Tracheal epithelial cell (primary cell): ENCODE measurements around the gene HPSE. TPM values are rescaled to one million over a fixed set of nuclear protein-coding genes. Genes with fewer than 3 reads are reported as not detected.

Source experiments
- total RNA-seq: library from RNA; depleted of rRNA; stranded (reverse); fragments of >200 nt; gene quantifications from 2 replicates; pipeline ENCODE4 v1.2.1, GENCODE V29; 2014

Gene HPSE
- 0.72 and 3.0 TPM in 2 replicates for total RNA-seq

DNA sequence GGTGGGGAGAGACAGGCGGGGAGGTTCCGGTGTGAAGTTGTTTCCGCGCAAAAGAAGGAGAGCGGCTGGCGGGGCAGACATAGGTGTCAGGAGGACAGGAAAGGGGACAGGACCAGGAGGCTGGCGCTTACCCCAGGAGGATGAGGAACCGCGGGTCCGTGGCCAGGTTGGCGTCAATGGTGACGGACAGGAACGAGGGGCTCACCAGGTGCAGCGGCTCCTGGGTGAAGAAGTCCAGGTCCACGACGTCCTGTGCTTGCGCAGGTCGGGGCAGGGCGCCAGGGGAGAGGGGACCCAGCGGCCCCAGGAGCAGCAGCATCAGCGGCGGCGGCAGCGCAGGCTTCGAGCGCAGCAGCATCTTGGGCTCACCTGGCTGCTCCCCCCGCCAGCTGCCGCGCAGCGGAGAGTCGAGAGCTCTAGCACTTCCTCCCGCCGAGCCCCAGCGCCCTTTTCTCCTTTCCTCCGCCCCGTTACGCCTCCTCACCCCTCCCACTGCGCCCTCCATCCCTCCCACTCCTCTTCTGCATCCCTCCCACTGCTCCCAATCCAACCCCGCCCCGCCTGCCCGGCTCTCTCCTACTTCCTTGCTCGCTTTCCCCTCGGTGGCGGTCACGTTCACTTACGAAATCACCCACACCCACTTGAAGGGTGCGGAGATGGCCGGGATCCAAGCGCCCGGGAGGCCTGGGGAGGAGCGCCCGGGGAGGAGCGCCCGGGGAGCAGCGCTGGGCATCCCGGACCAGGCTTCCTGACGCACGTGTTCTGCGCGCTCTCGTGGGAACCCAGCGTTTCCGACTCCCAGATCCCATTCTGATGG is at the start of gene HPSE:
Gene HPSE, minus strand, starts transcription at position 424 of the 817 bp plus-strand sequence. Its CDS starts 66 bp downstream, at position 358.

DNA sequence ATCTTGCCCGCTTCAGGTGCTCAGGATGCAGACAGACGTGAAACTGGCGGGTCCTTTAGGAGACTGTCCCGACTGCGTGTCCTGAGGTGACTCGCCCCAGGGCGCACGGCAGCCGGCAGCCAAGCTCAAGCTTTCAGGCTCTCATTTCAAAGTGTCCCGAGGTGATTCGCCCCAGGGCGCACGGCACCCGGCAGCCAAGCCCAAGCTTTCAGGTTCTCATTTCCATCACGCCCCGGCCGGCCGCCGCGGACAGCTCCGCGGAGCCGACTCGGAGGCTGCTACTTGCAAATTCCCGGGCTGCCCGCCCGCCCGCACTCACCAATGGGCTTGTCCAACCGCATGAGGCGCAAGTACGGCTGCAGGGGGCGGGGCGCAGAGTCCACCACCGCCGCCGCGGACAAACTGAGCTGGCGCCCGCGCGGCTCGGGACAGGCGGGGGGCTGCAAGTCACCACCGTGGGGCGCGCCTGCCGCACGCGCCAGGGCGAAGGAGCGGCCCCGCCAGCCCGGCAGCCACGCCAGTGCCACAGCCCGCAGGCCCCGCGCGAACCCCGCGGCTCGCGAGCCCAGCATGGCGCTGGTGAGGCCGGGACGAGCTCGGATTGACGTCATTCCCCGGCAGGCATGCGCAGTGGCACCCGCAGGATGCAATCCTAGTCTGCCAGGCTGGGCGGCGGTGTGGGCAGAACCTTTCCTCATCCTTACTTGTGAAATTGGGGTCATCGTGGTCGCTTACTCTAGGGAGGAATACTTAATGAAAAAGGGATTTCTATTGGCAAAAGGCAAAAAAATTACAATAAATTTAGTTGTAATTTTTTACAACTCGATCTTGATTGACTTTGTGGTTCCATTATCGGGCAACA is 50.2 kb downstream of the HPSE start, which contains the start of gene COQ2:
Gene COQ2, minus strand, starts transcription at position 606 of the 862 bp plus-strand sequence. Its CDS starts 34 bp downstream, at position 572.

Other genes with a start within 250 kb of the HPSE start
- gene PLAC8, start 220.1 kb downstream of the HPSE start, total RNA-seq = 0.48 and 2.3 TPM in 2 replicates
- gene COQ2, start 50.0 kb downstream of the HPSE start, total RNA-seq = 6.8 and 9.6 TPM in 2 replicates
- 7.7 and 10.7 TPM in 2 replicates for gene HELQ, start 121.0 kb upstream of the HPSE start, total RNA-seq
- gene MRPS18C, start 121.2 kb upstream of the HPSE start, total RNA-seq = 15.1 and 18.6 TPM in 2 replicates
- 4.8 and 10.2 TPM in 2 replicates for gene ABRAXAS1, start 150.3 kb upstream of the HPSE start, total RNA-seq
- 3.2 and 4.8 TPM in 2 replicates for gene GPAT3, start 201.3 kb upstream of the HPSE start, total RNA-seq